Thyroid gland (tissue), 4 donors: ENCODE measurements around the gene SPACA6. TPM values are rescaled to one million over a fixed set of nuclear protein-coding genes. Genes with fewer than 3 reads are reported as not detected.

Experiments used
- DNase-seq, 2 donors: peaks; one replicate each; pipeline ENCODE4 v3.0.0-alpha.2; 2019
- H3K27ac ChIP-seq, 3 donors: fragments of 200-600 bp; sonication (generic); 1 replicate in 2 of 3; 2 replicates in 1 of 3; pipeline ENCODE4 v1.5.1; 2016 to 2019; ENCODE audit warnings: mild to moderate bottlenecking in 1 of 3, moderate library complexity in 1 of 3
- H3K27me3 ChIP-seq: fragments of 200-600 bp; sonication (generic); one replicate; pipeline ENCODE4 v1.5.1; 2019
- H3K36me3 ChIP-seq, 2 donors: fragments of 200-600 bp; sonication (generic); one replicate each; pipeline ENCODE4 v1.5.1; 2016 to 2019
- H3K4me1 ChIP-seq, 2 donors: fragments of 200-600 bp; sonication (generic); one replicate each; pipeline ENCODE4 v1.5.1; 2017 to 2019
- H3K4me3 ChIP-seq, 3 donors: fragments of 200-600 bp; sonication (generic); replicated peaks in 1 of 3; 1 replicate in 2 of 3; 2 replicates in 1 of 3; pipeline ENCODE4 v1.5.1; 2016; ENCODE audit warnings: mild to moderate bottlenecking in 1 of 3
- H3K9me3 ChIP-seq: fragments of 200-600 bp; sonication (generic); one replicate; pipeline ENCODE4 v1.5.1; 2017
- CTCF ChIP-seq, 6 experiments: fragments of 200-600 bp in 3 of 6; fragments of 450-650 bp in 3 of 6; sonication (generic) in 3 of 6; IDR thresholded peaks; one replicate each; pipeline ENCODE4 v1.5.1; 2016 to 2019; ENCODE audit warnings: antibody characterized with exemption in 6 of 6, mild to moderate bottlenecking in 2 of 6, inconsistent platforms in 1 of 6, moderate library complexity in 1 of 6
- POLR2A ChIP-seq, 2 donors: fragments of 450-650 bp; IDR thresholded peaks; one replicate each; pipeline ENCODE4 v1.6.1; 2017; ENCODE audit warnings: antibody characterized with exemption in 2 of 2, mild to moderate bottlenecking in 2 of 2, moderate library complexity in 1 of 2
- WGBS, 2 donors: methylation state at CpG; one replicate each; pipeline ENCODE4 v1.1.5; 2017; 5-methylcytosine and 5-hydroxymethylcytosine counted together
- intact Hi-C: fragments of 100-400 bp; cut with DNase I; formaldehyde crosslinking; loops from one replicate; pipeline ENCODE4 v1.15.1; 2023
- total RNA-seq, 4 donors: library from RNA; depleted of rRNA; stranded (reverse); fragments of >200 nt; gene quantifications; one replicate each; pipeline ENCODE4 v1.2.3, GENCODE V29; 2016

SPACA6 gene
- total RNA-seq, 4 donors from 2014 or later = 11.9 to 26.2 (median 20.4) TPM

GRCh38 chr19:51739466-51740213, 46.5 kb downstream of the SPACA6 start:
- no peak overlapping the region for H3K27ac ChIP-seq

GRCh38 chr19:51740356-51740755, 47.2 kb downstream of the SPACA6 start:
- TF ChIP-seq POLR2A (IDR thresholded peaks at IDR 0.05) = no peak
- no peak for TF ChIP-seq CTCF (IDR thresholded peaks at IDR 0.05)
- no peaks in the 10 kb centered on the region for H3K27me3 ChIP-seq
- no peaks in the 10 kb centered on the region for H3K9me3 ChIP-seq
- no peak for DNase-seq
- intact Hi-C loops = no loop called here
- H3K27ac ChIP-seq = no peak overlapping the region
- WGBS, 2 donors = 70 to 82% methylated on average over 5 of the region's 5 CpGs
- H3K36me3 ChIP-seq = no peaks in the 10 kb centered on the region
- H3K4me1 ChIP-seq = no peaks in the 10 kb centered on the region
- no peak overlapping the region for H3K4me3 ChIP-seq

More at GRCh38 chr19:51739466-51740213, 46.5 kb downstream of the SPACA6 start:
- H3K27me3 ChIP-seq = no peaks in the 10 kb centered on the region
- no peaks in the 10 kb centered on the region for H3K4me1 ChIP-seq
- H3K36me3 ChIP-seq = no peaks in the 10 kb centered on the region
- WGBS, 2 donors = 69 to 73% methylated on average over 13 of the region's 13 CpGs
- TF ChIP-seq CTCF (IDR thresholded peaks at IDR 0.05) = no peak
- no peak for TF ChIP-seq POLR2A (IDR thresholded peaks at IDR 0.05)
- intact Hi-C loops = no loop called here
- no peaks in the 10 kb centered on the region for H3K9me3 ChIP-seq
- DNase-seq = no peak
- H3K4me3 ChIP-seq = no peak overlapping the region

- Histone ChIP-seq H3K9me3 (no peaks in the 10 kb centered on the region), H3K4me3 (no peak overlapping the region), H3K27ac (no peak overlapping the region), H3K36me3 (no peaks in the 10 kb centered on the region), H3K27me3 (no peaks in the 10 kb centered on the region), H3K4me1 (no peaks in the 10 kb centered on the region)
- TF ChIP-seq CTCF (IDR thresholded peaks at IDR 0.05) (no peak), POLR2A (IDR thresholded peaks at IDR 0.05) (no peak)
- 55 to 66% methylated on average over 6 of the region's 6 CpGs for WGBS, 2 donors
- intact Hi-C loops = no loop called here
- no peak for DNase-seq
Measured at GRCh38 chr19:51742789-51743188, 49.7 kb downstream of the SPACA6 start.

GRCh38 chr19:51743405-51743804, 50.3 kb downstream of the SPACA6 start:
- H3K4me1 ChIP-seq = no peaks in the 10 kb centered on the region
- no peaks in the 10 kb centered on the region for H3K36me3 ChIP-seq
- intact Hi-C loops = no loop called here
- H3K27me3 ChIP-seq = no peaks in the 10 kb centered on the region
- no peak for DNase-seq
- no peak for TF ChIP-seq CTCF (IDR thresholded peaks at IDR 0.05)
- no peak for TF ChIP-seq POLR2A (IDR thresholded peaks at IDR 0.05)
- H3K27ac ChIP-seq = no peak overlapping the region
- WGBS, 2 donors = 79 to 88% methylated on average over 3 of the region's 3 CpGs
- H3K9me3 ChIP-seq = no peaks in the 10 kb centered on the region
- no peak overlapping the region for H3K4me3 ChIP-seq

- H3K4me3 ChIP-seq = no peak overlapping the region
- no peak for DNase-seq
- H3K27ac ChIP-seq = no peak overlapping the region
- TF ChIP-seq CTCF (IDR thresholded peaks at IDR 0.05) (no peak), POLR2A (IDR thresholded peaks at IDR 0.05) (no peak)
- H3K27me3 ChIP-seq = no peaks in the 10 kb centered on the region
- no peaks in the 10 kb centered on the region for H3K4me1 ChIP-seq
- intact Hi-C loops = no loop called here
- 73 to 84% methylated on average over 7 of the region's 7 CpGs for WGBS, 2 donors
- no peaks in the 10 kb centered on the region for H3K36me3 ChIP-seq
- no peaks in the 10 kb centered on the region for H3K9me3 ChIP-seq
Measured at GRCh38 chr19:51746731-51747130, 53.6 kb downstream of the SPACA6 start.
